ENCODE measurements around the gene PKDCC.

PKDCC gene

GRCh38 chr2:42089340-42089925, 41.6 kb downstream of the PKDCC start:
- peak; percentile 85 for DNase-seq (ENCODE audit: low spot score)

- no peak for DNase-seq (ENCODE audit: low spot score)
Observed at GRCh38 chr2:42090216-42090615, 42.4 kb downstream of the PKDCC start.

GRCh38 chr2:42091671-42092070, 43.9 kb downstream of the PKDCC start:
- DNase-seq (ENCODE audit: low spot score), result no peak

GRCh38 chr2:42092084-42092996, 44.5 kb downstream of the PKDCC start:
- no peak for DNase-seq (ENCODE audit: low spot score)

- no peak for DNase-seq (ENCODE audit: low spot score)
Observed at GRCh38 chr2:42094114-42094513, 46.3 kb downstream of the PKDCC start.

- peak; percentile 25 for DNase-seq (ENCODE audit: low spot score)
Observed at GRCh38 chr2:42095923-42096408, 48.1 kb downstream of the PKDCC start.

- DNase-seq (ENCODE audit: low spot score), result no peak
Observed at GRCh38 chr2:42096869-42097591, 49.2 kb downstream of the PKDCC start.

- no peak for DNase-seq (ENCODE audit: low spot score)
Observed at GRCh38 chr2:42098571-42099437, 51.0 kb downstream of the PKDCC start.

GRCh38 chr2:42099438-42100173, 51.8 kb downstream of the PKDCC start:
- DNase-seq (ENCODE audit: low spot score), result no peak

- no peak for DNase-seq (ENCODE audit: low spot score)
Observed at GRCh38 chr2:42100683-42101205, 52.9 kb downstream of the PKDCC start.

- DNase-seq (ENCODE audit: low spot score), result peak; percentile 81
Observed at GRCh38 chr2:42101206-42102023, 53.6 kb downstream of the PKDCC start.

GRCh38 chr2:42102024-42102590, 54.3 kb downstream of the PKDCC start:
- peak; percentile 51 for DNase-seq (ENCODE audit: low spot score)

GRCh38 chr2:42102591-42103450, 55.0 kb downstream of the PKDCC start:
- DNase-seq (ENCODE audit: low spot score), result peak; percentile 94

GRCh38 chr2:42103829-42104228, 56.0 kb downstream of the PKDCC start:
- DNase-seq (ENCODE audit: low spot score), result no peak

- DNase-seq (ENCODE audit: low spot score), result no peak
Observed at GRCh38 chr2:42104621-42105020, 56.8 kb downstream of the PKDCC start.

GRCh38 chr2:42105330-42106256, 57.8 kb downstream of the PKDCC start:
- no peak for DNase-seq (ENCODE audit: low spot score)

- DNase-seq (ENCODE audit: low spot score), result no peak
Observed at GRCh38 chr2:42106257-42106816, 58.5 kb downstream of the PKDCC start.
